Hippocampal formation (tissue), 2 donors: Measurements from ENCODE around the gene SEPTIN12.
"Not testable (repeated sequence)": the region's sequence is repeated elsewhere in the genome, so short reads cannot be mapped to it uniquely, and the experiment has no call there.

Source experiments
- DNase-seq, 2 donors: peaks; one replicate each; lab custom pipeline; 2025; lab: John Stamatoyannopoulos, UW

The SEPTIN12 gene

DNA sequence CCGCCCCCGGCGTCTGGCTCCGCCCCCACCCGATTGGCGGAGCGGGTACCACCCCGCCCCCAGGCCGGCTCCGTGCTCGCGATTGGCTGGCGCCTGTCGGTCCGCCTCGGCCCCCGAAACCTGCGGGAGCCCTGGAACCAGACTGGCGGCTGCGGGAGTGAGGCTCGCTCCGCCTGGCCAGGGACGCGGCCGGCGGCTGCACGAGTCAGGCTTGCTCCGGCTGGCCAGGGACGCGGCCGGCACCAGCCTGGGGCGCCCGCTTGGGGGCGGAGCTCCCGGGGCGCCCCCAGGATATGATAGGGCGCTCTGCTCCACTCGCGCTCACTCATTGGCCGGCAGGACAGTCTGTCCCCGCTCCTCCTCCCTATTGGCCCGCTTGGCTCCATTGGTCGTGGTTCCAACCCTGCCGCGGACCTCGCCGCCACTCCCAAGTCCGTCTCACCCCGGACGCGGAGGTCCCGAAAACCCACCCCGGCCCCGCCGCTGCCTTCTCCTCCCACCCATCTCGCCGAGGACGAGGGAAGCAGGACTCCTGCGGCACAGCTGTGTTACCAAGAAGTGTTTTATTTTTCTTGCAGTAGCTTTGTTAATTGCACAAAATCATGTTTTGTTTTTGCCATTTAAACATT lies 14.6 kb upstream of the SEPTIN12 start:
- DNase-seq: peak; percentile 94 to 96

DNA sequence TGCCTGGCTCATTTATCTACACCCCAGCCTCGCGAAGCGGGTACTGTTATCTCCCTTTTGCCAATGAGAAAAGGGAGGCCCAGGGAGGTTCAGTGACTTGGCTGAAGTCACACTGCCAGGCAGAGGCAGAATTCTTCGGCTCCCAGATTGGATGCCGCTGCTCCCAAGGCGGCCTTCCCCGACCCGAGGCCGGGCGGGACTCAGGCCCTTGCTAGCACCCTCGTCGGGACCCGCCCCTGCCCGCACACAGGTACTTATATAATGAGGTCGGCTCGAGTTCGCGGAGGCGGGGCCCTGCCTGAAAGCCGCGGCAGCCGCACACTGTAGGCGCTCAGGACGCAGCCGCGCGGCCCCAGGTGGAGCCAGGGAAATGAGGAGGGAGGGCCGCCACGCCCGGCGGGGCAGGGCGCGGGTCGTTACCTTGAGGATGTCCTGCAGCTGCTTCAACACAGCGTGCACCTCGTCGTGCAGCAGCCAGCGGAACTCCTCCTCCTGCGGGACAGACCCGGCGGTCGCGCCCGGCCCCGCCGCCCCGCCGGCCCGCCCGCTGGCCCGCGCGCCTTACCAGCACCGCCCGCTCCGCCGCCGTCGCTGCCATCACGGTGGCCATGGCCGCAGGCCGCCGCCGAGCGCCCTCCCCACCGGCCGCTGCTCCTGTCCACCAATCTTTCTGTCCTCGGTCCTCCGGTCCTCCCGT lies 14.0 kb upstream of the SEPTIN12 start, which contains the start of gene ROGDI:
Gene ROGDI, minus strand, starts transcription at position 672 of the 697 bp plus-strand sequence. Its CDS starts 62 bp downstream, at position 610.
- peak; percentile 42 to 44 for DNase-seq

DNA sequence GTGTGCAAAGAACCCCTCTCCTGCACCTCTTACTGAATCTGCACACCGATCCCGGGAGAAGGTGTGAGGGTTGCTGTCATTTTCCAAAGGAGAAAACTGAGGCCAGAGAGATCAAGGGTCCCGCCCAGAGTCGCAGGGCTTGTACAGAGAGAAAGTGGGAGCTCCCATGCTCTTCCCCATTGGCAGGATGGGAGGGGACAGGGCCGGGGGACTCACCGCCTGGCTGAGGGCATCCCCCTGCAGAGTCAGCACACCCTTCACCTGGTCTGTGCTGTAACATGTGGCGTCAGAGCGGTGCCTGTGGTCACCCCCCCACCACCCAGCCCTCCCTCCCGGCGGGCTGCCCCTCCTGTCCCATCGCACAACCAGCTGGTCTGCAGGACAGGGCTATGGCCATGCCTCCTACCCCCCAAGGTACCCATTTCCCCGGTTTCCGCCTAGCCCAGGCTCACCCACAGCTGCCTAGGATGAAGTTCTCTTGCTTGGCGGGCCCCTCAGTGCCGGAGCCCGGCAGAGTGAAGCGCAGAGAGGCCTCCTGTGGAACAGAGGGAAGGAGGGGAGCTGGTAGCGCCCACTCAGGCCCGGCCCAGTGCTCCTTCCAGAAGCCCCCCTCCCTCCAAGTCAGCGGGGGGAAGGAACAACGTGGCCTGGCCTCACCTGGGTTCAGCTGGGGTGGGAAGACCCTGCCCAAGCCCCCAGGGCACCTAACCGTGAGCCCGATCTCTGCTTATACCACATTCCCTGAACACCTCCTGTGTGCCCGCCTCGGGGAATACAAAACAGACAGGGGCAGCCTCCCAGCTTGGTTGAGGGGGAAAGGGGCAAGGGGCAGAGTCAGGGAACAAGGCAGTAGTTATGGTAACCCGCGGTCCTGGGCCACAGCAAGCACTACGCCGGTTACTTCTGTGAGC lies 13.2 kb upstream of the SEPTIN12 start:
- DNase-seq: no peak

DNA sequence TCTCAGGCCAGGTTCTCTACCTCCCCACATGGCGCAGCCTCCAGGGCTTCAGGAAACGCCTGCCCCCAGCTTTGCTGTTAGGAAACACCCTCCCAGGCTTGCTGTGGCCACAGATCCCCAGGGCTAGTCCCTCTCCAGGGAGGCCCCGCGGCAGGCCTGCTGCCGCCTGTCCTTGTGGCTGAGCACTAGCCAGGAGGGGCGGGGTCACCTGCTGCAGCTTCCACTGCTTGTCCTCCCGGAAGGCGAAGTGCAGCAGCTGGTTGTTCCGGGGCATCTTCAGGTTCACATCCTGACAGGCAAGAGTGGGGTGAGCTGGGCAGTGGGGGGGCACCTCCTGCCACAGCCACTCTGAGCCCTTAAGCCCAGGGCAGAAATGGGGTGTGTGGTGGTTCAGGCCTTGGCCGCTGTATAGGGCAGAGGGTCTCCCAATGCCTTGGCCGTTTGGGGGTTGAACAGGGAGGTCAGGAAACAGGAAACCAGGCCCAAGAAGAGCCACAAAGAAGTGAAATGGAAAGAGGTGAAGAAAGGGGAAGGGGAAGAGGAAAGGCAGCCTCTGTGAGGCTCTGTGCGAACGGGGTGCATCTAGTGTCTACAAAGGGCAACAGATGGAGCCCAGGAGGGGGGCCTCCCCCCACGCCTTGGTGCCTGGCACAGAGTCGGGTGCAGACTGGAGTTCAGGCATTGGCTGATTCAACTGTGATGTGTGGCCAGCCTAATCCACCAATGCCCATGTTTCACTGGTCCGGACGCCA lies 12.3 kb upstream of the SEPTIN12 start:
- DNase-seq: peak; percentile 78 to 80

DNA sequence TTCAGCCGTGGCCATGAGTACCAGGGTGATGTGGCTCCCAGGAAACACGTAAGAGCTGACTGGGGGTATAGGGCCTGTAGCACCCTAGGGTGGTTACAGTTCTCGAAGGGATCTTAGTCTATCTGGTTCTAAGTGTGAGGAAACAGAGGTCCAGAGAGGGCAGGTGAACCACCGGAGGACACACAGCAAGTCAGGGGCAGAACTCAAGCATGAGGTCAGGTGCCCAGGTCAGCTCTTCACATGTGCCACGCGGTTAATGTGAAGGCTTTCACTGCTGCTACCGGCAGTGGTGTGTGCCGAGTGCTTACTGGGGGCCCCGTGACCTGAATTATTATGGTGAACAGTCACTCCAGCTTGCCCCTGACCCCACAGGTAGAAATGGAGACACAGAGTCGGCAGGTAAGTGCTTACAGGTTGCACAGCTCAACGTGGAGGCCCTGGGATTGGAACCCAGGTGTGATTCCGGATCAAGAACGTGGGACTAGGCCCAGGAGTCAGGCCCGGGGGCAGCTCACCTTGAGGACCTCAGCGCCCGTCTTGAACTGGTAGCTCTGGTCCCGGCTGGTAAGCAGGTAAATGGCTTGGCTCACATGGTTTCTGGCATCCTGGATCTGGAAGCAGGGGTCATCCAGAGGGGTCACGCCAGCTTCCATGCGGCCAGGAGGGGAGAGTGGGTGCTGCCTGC lies 11.2 kb upstream of the SEPTIN12 start:
- DNase-seq: no peak

DNA sequence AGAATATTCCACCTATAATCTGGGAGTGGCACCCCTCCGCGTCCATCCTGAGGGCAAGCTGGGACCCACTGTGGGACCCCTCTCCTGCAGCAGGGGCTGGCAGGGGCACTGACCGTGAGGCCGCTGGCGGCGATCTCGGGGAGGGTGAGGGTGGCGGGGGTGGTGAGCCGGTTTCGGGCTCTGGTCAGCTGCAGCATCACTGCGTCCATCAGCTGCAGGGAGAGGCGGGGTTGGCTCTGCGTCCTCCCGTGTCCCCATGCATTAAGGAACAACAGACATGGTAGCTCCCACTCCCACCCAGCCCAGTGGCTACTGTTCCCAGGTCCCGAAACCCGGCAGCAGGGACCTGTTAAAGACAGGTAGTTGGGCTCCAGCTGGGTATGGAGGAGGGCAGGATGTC lies 10.3 kb upstream of the SEPTIN12 start:
- no peak for DNase-seq

DNA sequence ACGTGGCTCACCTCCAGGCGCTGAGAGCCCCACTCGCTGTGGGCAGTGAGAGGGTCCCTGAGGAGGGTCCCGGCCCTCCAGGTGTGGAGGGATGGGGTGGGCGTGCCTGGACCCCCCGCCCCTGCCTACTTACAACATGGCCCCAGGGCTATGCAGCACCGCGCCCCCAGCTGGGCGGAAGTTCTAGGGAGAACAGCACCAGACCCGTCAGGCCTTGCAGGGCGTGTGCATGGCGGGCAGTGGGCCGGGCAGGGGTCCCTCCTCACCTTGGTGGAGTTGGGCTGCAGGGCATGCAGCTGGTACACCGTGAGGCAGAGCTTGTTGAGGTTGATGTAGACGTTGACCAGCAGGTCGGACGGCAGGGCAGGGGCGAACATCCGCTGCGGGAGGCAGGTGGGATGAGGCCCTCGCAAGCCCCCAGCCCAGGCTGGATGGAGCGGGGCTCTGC lies 9.7 kb upstream of the SEPTIN12 start:
- DNase-seq: no peak

DNA sequence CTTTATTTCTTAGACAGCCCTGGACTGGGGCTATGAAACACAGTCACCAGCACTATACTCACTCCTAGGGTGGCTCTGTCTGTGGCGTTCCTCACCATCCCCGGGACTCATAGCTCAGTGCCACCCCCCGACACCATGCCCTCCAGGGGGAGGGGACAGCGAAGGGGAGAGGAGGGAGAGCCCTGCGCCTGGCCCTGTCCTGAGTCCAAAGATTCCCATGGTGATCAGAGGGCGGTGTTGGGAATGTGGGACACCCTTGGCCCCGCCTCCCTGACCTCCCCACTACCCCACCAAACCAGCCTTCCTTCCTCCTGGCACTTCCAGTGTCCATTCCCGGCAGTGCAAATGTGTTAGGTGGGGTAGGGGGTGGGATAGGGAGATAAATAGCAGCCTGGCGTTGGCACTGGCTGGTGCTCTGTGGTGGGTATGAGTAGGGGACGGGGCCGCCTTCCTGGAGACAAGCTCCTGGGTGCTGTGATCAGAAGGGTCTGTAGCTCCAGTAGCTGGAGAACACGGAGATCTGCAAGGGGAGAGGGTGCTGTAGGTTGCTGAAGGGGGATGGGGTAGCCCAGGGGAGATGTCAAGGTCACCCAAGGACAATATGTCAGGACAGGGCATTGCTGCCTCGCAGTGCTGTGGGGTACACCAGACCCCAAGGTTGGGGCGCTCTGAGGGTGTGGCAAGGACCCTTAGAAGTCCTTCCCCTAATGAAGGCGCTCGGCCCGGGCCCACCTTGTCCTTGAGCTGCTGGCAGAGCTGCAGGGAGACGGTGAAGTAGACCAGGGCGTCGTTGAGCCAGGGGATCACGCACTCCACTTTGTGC lies 9.0 kb upstream of the SEPTIN12 start:
- no peak for DNase-seq

DNA sequence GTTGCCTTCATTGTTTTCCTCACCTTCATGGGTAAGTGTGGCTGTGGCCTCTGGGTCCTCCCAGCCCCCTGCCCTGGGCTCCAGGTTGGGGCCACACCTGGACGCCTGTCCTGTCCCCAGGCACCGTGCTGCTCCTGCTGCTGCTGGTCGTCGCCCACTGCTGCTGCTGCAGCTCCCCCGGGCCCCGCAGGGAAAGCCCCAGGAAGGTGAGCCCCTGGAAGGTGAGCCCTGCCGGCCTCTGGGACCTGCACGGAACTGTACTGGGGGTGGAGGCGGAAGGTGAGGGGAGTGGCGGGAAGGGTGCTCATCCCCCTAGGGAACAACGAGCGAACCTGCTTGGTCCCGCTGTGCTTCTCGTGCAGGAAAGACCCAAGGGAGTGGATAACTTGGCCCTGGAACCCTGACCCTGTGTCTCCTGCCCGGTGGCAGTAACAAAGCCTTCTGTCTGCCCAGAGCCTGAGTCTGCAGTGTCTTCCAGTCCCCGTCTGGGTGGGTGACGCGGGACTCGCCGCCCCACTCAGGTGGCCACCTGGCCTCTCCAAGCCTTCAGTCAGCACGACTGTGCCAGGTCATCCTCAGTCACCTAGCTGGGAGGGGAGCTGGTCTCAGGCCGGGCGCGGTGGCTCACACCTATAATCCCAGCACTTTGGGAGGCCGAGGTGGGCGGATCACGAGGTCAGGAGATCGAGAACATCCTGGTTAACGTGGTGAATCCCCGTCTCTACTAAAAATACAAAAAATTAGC lies 7.9 kb upstream of the SEPTIN12 start:
- no peak for DNase-seq

DNA sequence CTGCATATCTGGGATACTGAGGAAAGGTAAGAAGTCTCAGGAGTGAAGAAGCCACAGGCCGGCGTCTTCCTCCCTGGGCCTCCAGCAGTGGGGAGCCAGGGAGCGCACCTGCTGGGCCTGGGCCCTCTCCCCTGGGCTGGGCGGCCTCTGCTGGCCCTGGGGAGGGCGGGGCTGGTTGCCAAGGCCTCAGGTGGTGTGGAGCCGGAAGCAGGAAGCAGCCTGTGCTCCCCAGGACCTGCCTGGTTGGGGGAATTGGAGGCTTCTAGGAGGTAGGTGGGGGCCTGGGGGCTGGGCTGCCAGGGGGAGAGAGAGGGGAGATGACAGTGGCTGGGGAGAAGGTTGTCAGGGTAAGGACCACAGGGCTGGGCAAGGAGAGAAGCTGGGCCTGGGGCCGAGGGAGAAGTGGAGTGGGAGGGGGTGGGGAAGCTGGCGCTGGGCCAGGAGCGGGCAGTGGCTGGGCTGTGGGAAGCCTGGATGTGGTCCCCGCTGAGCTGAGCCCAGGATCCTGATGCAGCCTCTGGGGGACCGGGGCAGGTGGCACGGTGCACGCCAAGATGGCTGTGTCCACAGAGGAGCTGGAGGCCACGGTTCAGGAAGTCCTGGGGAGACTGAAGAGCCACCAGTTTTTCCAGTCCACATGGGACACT lies 7.2 kb upstream of the SEPTIN12 start, which contains the start of gene SMIM22:
Gene SMIM22, plus strand, starts transcription at position 189 of the 647 bp plus-strand sequence. Its CDS starts 366 bp downstream, at position 555.
- no peak for DNase-seq

DNA sequence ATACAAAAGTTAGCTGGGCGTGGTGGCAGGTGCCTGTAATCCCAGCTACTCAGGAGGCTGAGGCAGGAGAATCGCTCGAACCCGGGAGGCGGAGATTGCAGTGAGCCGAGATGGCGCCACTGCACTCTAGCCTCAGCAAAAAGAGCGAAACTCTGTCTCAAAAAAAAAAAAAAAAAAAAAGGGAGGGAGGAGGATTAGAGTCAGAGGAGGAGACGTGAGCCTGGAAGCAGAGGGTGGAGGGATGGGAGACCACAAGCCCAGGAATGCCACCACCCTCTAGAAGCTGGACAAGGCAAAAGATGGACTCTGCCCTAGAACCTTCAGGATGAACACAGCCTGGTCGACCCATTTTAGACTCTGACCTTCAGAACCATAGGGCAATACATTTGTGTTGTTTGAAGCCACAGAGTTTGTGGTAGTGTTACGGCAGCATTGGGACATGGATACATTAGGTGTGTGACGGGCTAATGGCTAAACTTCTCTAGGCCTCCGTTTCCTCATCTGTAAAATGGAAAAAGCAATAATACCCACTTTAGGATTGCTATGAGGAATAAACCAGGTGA lies 4.9 kb upstream of the SEPTIN12 start:
- DNase-seq: no peak

DNA sequence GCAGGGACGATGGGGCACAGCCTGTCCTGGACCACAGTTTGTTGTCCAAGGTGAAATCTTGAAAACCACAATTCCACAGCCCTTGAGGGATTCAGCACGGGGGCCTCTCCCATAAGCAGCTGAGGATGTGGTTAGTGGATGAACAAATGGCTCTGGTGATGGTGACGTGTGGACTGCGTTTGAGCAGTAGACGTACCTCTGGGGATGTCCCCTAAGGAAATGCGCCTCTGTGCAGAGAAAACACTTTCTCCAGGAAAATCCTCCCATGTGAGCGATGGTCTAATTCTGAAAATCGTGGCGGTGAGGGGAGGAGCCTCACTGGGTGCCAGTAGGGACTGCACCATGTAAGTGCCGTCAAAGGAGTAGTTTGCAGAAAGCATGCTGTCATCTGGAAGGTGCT lies 2.7 kb upstream of the SEPTIN12 start:
- DNase-seq: no peak

DNA sequence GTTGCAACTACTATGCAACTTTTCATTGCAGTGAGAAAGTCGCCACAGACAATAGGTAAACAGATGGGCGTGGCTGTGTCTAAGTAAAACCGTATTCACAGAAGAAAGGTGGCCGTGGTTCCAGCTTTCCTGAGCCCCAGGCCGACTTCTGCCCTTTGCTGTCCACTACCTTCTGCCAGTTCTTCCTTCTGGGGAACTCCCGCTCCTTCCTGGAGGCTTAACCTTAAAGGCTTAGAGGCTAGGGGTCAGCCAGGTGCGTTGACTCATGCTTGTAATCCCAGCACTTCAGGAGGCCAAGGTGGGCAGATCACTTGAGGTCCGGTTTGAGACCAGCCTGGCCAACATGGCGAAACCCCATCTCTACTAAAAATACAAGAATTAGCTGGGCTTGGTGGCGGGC lies 2.1 kb upstream of the SEPTIN12 start:
- no peak for DNase-seq

DNA sequence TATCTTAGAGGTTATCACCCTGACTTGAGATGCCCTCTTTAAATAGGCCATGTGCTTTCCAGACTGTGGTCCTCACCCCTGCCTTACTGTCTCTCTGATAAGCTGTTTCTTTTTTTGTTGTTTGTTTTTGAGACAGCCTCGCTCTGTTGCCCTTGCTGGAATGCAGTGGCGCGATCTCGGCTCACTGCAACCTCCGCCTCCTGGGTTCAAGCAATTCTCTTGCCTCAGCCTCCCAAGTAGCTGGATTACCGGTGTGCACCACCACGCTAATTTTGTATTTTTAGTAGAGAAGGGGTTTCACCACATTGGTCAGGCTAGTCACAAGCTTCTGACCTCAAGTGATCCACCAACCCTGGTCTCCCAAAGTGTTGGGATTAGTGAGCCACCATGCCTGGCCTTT lies 765 bp upstream of the SEPTIN12 start:
- no peak for DNase-seq

DNA sequence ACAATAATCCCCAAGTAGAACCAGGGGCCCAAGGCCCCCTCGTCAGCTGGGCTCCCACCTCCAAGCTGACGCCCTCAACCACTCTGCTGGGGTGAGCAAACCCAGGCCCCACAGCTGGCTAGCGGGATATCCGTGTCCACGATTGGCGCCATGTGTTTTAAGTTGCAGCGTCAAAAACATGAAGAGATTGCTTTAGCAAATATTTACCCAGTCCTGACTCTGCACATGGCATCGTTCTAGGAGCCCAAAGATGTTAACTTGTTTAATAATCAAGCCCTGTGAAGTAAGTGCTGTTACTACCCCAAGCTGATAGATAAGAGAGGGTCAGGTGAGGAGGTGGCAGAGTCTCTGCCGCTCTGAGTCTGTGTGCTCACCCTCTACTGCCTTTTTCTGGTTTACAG lies 344 bp upstream of the SEPTIN12 start:
- no peak for DNase-seq

DNA sequence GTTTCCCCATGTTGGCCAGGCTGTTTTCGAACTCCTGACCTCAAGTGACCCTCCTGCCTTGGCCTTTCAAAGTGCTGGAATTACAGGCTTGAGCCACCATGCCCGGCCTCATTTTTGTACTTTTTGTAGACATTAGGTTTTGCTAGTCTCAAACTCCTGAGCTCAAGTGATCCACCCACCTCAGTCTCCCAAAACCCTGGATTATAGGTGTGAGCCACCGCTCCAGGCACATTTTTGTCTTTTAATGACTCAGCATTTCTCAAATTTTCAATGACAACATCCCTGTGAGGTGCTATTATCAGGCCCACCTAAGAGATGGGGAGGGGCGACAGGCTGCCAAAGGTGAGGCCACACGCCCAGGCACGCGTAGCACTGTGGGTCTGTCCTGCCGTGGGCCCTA lies 1.1 kb downstream of the SEPTIN12 start:
- no peak for DNase-seq

DNA sequence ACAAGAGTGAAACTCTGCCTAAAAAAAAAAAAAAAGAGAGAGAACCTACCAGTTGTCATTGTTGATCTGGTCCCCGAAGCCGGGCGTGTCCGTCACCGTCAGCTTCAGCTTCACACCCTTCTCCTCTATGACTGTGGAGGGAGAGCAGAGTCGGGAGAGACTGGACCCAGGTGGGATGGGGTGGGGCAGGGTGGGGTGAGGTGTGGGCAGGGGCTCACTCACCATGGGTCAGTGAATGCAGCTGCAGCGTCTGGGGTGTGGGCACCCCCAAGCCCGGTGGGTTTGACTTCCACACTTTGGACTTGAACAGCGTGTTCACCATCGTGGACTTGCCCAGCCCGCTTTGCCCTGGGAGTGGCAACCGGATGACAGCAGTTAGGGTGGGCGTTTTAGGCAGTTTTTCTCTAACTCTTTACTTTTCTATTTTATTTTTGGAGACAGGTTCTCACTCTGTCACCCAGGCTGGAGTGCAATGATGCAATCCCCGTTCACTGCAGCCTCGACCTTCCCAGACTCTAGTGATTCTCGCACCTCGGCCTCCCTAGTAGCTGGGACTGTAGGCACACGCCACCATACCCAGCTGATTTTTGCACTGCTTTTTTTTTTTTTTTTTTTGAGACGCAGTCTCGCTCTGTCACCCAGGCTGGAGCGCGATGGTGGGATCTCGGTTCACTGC lies 2.2 kb downstream of the SEPTIN12 start:
- DNase-seq: no peak

DNA sequence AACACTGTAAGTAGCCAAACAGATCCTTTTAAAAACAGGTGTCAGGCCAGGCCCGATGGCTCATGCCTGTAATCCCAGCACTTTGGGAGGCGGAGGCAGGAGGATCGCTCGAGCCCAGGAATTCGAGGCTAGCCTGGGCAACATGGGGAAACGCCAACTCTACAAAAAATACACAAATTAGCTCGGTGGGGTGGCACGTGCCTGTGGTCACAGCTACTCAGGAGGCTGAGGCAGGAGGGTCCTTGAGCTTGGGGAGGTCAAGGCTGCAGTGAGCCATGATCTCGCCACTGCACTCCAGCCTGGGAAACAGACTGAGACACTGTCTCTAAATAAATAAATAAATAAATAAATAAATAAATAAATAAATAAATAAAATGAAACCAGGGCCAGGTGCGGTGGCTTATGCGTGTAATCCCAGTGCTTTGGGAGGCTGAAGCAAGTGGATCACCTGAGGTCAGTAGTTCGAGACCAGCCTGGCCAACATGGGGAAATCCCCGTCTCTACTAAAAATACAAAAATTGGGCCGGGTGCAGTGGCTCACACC lies 3.6 kb downstream of the SEPTIN12 start:
- DNase-seq: not testable (repeated sequence)
